ENCODE data around the gene CREM.

CREM gene

DNA sequence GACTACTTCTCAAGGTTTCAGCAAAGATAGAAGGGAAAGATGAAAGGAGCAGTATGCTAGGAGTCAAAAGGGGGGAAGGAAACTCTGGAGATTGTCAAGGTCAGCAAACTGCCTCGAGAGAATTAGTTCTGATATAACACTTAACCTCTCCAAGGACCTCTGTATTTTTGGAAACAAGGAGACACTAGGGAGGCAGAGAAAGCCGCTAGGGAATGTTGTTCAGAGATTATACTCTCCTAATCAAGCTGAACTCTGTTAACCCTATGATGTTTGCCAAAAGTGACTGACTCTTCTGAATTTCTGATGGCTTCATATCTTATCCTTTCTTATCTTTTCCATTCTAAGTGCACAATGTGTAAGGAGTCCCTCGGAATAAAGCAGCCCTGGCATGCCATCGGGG, 27.1 kb downstream of the CREM start:
- no peak for TF ChIP-seq RAD21 (IDR thresholded peaks at IDR 0.05; ENCODE audit: low read depth)
- TF ChIP-seq TEAD4 (IDR thresholded peaks at IDR 0.05) = no peak
- no peak for TF ChIP-seq NFIC (IDR thresholded peaks at IDR 0.05)
- no peak for TF ChIP-seq EP300 (IDR thresholded peaks at IDR 0.05; ENCODE audit: borderline replicate concordance)
- TF ChIP-seq CEBPB (IDR thresholded peaks at IDR 0.05) = no peak
- TF ChIP-seq, protein P1, sequence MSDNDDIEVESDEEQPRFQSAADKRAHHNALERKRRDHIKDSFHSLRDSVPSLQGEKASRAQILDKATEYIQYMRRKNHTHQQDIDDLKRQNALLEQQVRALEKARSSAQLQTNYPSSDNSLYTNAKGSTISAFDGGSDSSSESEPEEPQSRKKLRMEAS (IDR thresholded peaks at IDR 0.05) = no peak
- TF ChIP-seq, protein P2, sequence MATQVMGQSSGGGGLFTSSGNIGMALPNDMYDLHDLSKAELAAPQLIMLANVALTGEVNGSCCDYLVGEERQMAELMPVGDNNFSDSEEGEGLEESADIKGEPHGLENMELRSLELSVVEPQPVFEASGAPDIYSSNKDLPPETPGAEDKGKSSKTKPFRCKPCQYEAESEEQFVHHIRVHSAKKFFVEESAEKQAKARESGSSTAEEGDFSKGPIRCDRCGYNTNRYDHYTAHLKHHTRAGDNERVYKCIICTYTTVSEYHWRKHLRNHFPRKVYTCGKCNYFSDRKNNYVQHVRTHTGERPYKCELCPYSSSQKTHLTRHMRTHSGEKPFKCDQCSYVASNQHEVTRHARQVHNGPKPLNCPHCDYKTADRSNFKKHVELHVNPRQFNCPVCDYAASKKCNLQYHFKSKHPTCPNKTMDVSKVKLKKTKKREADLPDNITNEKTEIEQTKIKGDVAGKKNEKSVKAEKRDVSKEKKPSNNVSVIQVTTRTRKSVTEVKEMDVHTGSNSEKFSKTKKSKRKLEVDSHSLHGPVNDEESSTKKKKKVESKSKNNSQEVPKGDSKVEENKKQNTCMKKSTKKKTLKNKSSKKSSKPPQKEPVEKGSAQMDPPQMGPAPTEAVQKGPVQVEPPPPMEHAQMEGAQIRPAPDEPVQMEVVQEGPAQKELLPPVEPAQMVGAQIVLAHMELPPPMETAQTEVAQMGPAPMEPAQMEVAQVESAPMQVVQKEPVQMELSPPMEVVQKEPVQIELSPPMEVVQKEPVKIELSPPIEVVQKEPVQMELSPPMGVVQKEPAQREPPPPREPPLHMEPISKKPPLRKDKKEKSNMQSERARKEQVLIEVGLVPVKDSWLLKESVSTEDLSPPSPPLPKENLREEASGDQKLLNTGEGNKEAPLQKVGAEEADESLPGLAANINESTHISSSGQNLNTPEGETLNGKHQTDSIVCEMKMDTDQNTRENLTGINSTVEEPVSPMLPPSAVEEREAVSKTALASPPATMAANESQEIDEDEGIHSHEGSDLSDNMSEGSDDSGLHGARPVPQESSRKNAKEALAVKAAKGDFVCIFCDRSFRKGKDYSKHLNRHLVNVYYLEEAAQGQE (IDR thresholded peaks at IDR 0.05; ENCODE audit: low read depth) = no peak

DNA sequence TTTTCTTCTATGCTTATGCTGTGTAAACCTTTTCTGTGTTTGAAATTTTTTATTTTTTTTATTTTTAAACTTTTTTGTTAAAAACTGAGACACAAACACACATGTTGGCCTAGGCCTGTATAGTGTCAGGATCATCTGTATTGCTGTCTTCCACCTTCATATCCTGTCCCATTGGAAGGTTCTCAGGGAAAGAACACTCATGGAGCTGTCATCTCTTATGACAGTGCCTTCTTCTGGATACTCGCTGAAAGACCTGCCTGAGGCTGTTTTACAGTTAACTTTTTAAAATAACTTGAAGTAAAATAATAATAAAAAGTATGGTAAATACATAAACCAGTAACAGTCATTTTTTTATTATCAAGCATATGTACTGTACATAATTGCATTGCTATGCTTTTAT, 34.1 kb downstream of the CREM start:
- TF ChIP-seq CREB1 (IDR thresholded peaks at IDR 0.05; ENCODE audit: low read depth) = no peak
- TF ChIP-seq, protein P2 (IDR thresholded peaks at IDR 0.05; ENCODE audit: low read depth) = no peak
- TF ChIP-seq NFIC (IDR thresholded peaks at IDR 0.05) = no peak
- TF ChIP-seq RAD21 (IDR thresholded peaks at IDR 0.05; ENCODE audit: low read depth) = no peak
- TF ChIP-seq, protein P3, sequence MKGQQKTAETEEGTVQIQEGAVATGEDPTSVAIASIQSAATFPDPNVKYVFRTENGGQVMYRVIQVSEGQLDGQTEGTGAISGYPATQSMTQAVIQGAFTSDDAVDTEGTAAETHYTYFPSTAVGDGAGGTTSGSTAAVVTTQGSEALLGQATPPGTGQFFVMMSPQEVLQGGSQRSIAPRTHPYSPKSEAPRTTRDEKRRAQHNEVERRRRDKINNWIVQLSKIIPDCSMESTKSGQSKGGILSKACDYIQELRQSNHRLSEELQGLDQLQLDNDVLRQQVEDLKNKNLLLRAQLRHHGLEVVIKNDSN (IDR thresholded peaks at IDR 0.05) = no peak
- no peak for TF ChIP-seq YY1 (IDR thresholded peaks at IDR 0.05; ENCODE audit: low read depth)
- TF ChIP-seq ZBTB7A (IDR thresholded peaks at IDR 0.05; ENCODE audit: low read depth) = no peak
- TF ChIP-seq EP300 (IDR thresholded peaks at IDR 0.05; ENCODE audit: borderline replicate concordance) = no peak
- no peak for TF ChIP-seq TEAD4 (IDR thresholded peaks at IDR 0.05)
- no peak for TF ChIP-seq TCF12 (IDR thresholded peaks at IDR 0.05; ENCODE audit: low read depth)
- no peak for TF ChIP-seq TAF1 (IDR thresholded peaks at IDR 0.05; ENCODE audit: low read depth)
- TF ChIP-seq, protein P1 (IDR thresholded peaks at IDR 0.05) = no peak
- no peak for TF ChIP-seq EGR1 (IDR thresholded peaks at IDR 0.05)
- no peak for TF ChIP-seq CEBPB (IDR thresholded peaks at IDR 0.05)
- no peak for TF ChIP-seq FOXM1 (IDR thresholded peaks at IDR 0.05; ENCODE audit: borderline replicate concordance, low read depth)

DNA sequence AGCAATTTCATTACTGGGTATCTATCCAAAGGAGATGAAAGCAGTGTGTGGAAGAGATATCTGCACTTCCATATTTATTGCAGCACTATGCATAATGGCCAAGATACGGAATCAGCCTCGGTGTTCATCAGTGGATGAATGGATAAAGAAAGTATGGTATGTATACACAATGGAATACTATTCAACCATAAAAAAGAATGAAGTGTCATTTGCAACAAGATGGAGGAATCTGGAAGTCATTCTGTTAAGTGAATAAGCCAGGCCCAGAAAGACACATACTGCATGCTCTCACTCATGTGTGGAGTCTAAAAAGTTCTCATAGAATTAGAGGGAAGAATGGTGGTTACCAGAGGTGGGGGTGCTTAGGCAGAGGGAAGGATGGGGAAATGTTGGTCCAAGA, 35.3 kb downstream of the CREM start:
- TF ChIP-seq EP300 (IDR thresholded peaks at IDR 0.05; ENCODE audit: borderline replicate concordance) = no peak
- no peak for TF ChIP-seq CEBPB (IDR thresholded peaks at IDR 0.05)
- no peak for TF ChIP-seq TEAD4 (IDR thresholded peaks at IDR 0.05)
- TF ChIP-seq CREB1 (IDR thresholded peaks at IDR 0.05; ENCODE audit: low read depth) = no peak
- no peak for TF ChIP-seq FOXM1 (IDR thresholded peaks at IDR 0.05; ENCODE audit: borderline replicate concordance, low read depth)
- TF ChIP-seq YY1 (IDR thresholded peaks at IDR 0.05; ENCODE audit: low read depth) = no peak
- TF ChIP-seq TAF1 (IDR thresholded peaks at IDR 0.05; ENCODE audit: low read depth) = no peak
- no peak for TF ChIP-seq NFIC (IDR thresholded peaks at IDR 0.05)

DNA sequence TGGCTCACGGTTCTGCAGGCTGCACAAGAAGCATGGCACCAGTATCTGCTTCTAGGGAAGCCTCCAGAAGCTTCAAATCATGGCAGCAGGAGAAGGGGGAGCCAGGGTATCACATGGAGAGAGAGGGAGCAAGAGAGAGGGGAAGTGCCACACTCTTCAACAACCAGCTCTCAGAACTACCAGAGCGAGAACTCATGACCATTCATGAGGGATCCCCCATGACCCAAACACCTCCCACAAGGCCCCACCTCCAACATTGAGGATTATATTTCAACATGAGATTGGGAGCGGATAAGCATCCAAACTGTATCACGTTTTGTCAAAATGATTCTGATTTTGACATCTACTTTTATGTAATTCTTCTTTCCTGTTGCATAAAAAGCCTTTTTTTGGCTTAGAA, 38.5 kb downstream of the CREM start:
- TF ChIP-seq CREB1 (IDR thresholded peaks at IDR 0.05; ENCODE audit: low read depth) (no peak), TAF1 (IDR thresholded peaks at IDR 0.05; ENCODE audit: low read depth) (no peak), EGR1 (IDR thresholded peaks at IDR 0.05) (no peak), NFIC (IDR thresholded peaks at IDR 0.05) (no peak), FOXM1 (IDR thresholded peaks at IDR 0.05; ENCODE audit: borderline replicate concordance, low read depth) (no peak), EP300 (IDR thresholded peaks at IDR 0.05; ENCODE audit: borderline replicate concordance) (no peak), YY1 (IDR thresholded peaks at IDR 0.05; ENCODE audit: low read depth) (no peak), RAD21 (IDR thresholded peaks at IDR 0.05; ENCODE audit: low read depth) (no peak), CEBPB (IDR thresholded peaks at IDR 0.05) (no peak), TEAD4 (IDR thresholded peaks at IDR 0.05) (no peak), TCF12 (IDR thresholded peaks at IDR 0.05; ENCODE audit: low read depth) (no peak), ZBTB7A (IDR thresholded peaks at IDR 0.05; ENCODE audit: low read depth) (no peak)
- TF ChIP-seq, protein P2 (IDR thresholded peaks at IDR 0.05; ENCODE audit: low read depth) = no peak
- TF ChIP-seq, protein P3 (IDR thresholded peaks at IDR 0.05) = no peak
- TF ChIP-seq, protein P1 (IDR thresholded peaks at IDR 0.05) = no peak
